K562 (cell line): ENCODE measurements around the gene ZC3H10. TPM values are rescaled to one million over a fixed set of nuclear protein-coding genes. Genes with fewer than 3 reads are reported as not detected.

Source experiments
- E2F6 ChIP-seq, 2 experiments: IDR thresholded peaks; 2 replicates each; pipeline ENCODE4 v1.6.1; 2011; ENCODE audit warnings: borderline replicate concordance in 1 of 2, control low read depth in 1 of 2, low read depth in 1 of 2, low read length in 1 of 2, mild to moderate bottlenecking in 1 of 2, mixed read lengths in 1 of 2, moderate library complexity in 1 of 2; ENCODE audit not compliant: insufficient read depth in 1 of 2, insufficient read length in 1 of 2, poor library complexity in 1 of 2, severe bottlenecking in 1 of 2; ENCODE audit errors: extremely low read depth in 1 of 2
- KDM4B ChIP-seq, 2 experiments: fragments of 450-650 bp in 1 of 2; sonication (generic) in 1 of 2; IDR thresholded peaks; 2 replicates each; pipeline ENCODE4 v1.6.1; 2016 to 2017; ENCODE audit warnings: borderline replicate concordance in 2 of 2, antibody characterized with exemption in 1 of 2, low read depth in 1 of 2, mild to moderate bottlenecking in 1 of 2
- NR2F6 ChIP-seq: fragments of 450-650 bp; formaldehyde crosslinking; IDR thresholded peaks from 2 replicates; pipeline ENCODE4 v1.4.0; 2020; ENCODE audit warnings: mild to moderate bottlenecking
- PHB ChIP-seq: fragments of 250-450 bp; sonication (Bioruptor Pico); IDR thresholded peaks from 2 replicates; pipeline ENCODE4 v1.5.0; 2021
- PML ChIP-seq: IDR thresholded peaks from 2 replicates; pipeline ENCODE4 v1.6.1; 2012; ENCODE audit warnings: low read length, inconsistent platforms
- POLR3G ChIP-seq: IDR thresholded peaks from 2 replicates; pipeline ENCODE4 v1.6.1; 2011; ENCODE audit not compliant: insufficient read length, insufficient replicate concordance; ENCODE audit errors: extremely low read depth
- RCOR1 ChIP-seq, 2 experiments: IDR thresholded peaks; 2 replicates each; pipeline ENCODE4 v1.6.1; 2012; ENCODE audit warnings: low read depth in 2 of 2, low read length in 2 of 2, borderline replicate concordance in 1 of 2, improper control_type of control experiment in 1 of 2
- REST ChIP-seq, 2 experiments: fragments of 450-650 bp; formaldehyde crosslinking in 1 of 2; IDR thresholded peaks; 2 replicates each; pipeline versions ENCODE4 v1.4.0 to v1.6.1; 2014 to 2020; ENCODE audit warnings: mild to moderate bottlenecking in 2 of 2, borderline replicate concordance in 1 of 2, low read depth in 1 of 2
- STAG1 ChIP-seq: sonication (generic); formaldehyde crosslinking; IDR thresholded peaks from 2 replicates; pipeline ENCODE4 v1.5.0; 2020; ENCODE audit warnings: missing genetic modification reagents, borderline replicate concordance
- ZNF212 ChIP-seq: fragments of 450-650 bp; formaldehyde crosslinking; IDR thresholded peaks from 2 replicates; pipeline ENCODE4 v1.4.0; 2020; ENCODE audit warnings: mild to moderate bottlenecking
- ZNF232 ChIP-seq: sonication (generic); formaldehyde crosslinking; IDR thresholded peaks from 2 replicates; pipeline ENCODE4 v1.8.0; 2022; ENCODE audit warnings: mild to moderate bottlenecking, missing genetic modification reagents
- ZNF282 ChIP-seq: sonication (generic); formaldehyde crosslinking; IDR thresholded peaks from 2 replicates; pipeline ENCODE4 v1.8.1; 2023; ENCODE audit warnings: missing genetic modification reagents
- polyA plus RNA-seq, 8 experiments: library from polyadenylated mRNA; depleted of rRNA in 4 of 8; stranded (reverse) in 5 of 8; unstranded in 3 of 8; fragments of >200 nt; fragmentation: Nextera tagmentation in 2 of 8; fragmentation: Illumina TruSeq in 1 of 8; extraction: Ambion mirVana in 2 of 8; extraction: Trizol in 1 of 8; gene quantifications; 2 replicates each; pipeline versions ENCODE4 v1.2.1 to v1.2.3, GENCODE V29; 2011 to 2014; ENCODE audit warnings: inconsistent platforms in 1 of 8, missing spikeins in 1 of 8
- total RNA-seq, 7 experiments: library from RNA; depleted of rRNA in 6 of 7; stranded (reverse); fragments of >200 nt in 6 of 7; fragmentation: Illumina TruSeq in 2 of 7; extraction: Trizol in 2 of 7; gene quantifications; 2 replicates each; pipeline versions ENCODE4 v1.2.1 to v1.2.3, GENCODE V29; 2011 to 2021; ENCODE audit warnings: low replicate concordance in 1 of 7
- TF ChIP-seq, protein P1 (sequence below): sonication (generic); formaldehyde crosslinking; IDR thresholded peaks from 2 replicates; pipeline ENCODE4 v1.8.0; 2023; ENCODE audit warnings: mild to moderate bottlenecking, missing genetic modification reagents
- TF ChIP-seq, protein P2 (sequence below): fragments of 450-650 bp; IDR thresholded peaks from 2 replicates; pipeline ENCODE4 v1.6.1; 2016

ZC3H10 gene
- total and polyA plus RNA-seq, 9 of the 15 experiments (the other 6 are each of a cell fraction or from before 2014, with no cell fraction given), result 0.31 to 4.1 (median 1.6) TPM

DNA sequence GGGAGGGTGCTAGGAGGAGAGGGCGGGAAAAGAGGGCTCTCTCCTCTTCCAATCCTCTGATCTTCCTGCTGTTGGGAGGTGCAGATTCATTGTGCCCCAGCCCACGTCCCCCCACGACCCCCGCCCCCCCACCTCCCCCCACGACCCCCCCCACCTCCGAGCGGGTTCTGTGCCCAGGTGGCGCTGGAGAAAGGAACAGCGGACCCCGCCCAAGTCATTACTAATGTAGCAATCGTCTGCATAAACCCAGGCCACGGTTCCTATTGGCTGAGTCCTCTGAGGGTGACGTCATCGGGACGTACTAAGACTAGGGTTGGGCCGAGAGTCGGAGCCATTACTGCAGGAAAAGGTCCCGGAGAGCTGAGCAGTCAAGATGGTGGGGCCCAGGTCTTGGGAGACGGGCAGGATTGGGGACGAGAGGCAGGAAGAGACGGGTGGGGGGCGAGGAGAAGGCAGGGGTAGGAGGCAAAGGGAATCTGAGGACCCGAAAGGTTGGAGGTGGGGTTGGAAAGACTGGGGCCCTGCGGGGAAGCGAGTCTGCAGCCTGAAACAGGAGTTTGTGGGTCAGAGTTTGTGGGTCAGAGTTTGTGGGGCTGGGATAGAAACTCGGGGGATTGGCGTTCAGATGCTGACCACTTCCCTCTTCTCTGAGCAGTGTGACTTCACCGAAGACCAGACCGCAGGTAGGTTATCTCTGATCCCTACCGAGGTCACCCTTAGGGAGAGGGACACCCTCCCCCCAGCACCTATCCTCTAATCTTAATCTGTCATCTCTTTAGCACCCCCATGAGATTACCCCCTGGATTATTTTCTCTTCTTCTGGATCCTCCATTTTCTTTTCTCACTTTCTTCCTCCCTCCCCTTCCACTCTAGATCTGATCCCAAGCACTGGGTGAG, 40.2 kb downstream of the ZC3H10 start, which contains the start of gene MYL6 (continued):
- TF ChIP-seq REST (IDR thresholded peaks at IDR 0.05; ENCODE audit: borderline replicate concordance) (no peak), REST (CRISPR knock-in tag; IDR thresholded peaks at IDR 0.05; ENCODE audit: low read depth) (0 out of 2 replicates have a peak, but pooled peaks have one; percentile 46), PML (peak; percentile 85), ZNF212 (CRISPR knock-in tag) (no peak), PHB (CRISPR knock-in tag) (peak; percentile 93), RCOR1 (IDR thresholded peaks at IDR 0.05; ENCODE audit: borderline replicate concordance in 1 of 2, low read depth in 2 of 2, low read length in 2 of 2) (no peak; a peak in 1 of 4 replicates), E2F6 (IDR thresholded peaks at IDR 0.05; ENCODE audit: borderline replicate concordance in 1 of 2, extremely low read depth in 1 of 2, insufficient read depth in 1 of 2, insufficient read length in 1 of 2, low read depth in 1 of 2, low read length in 1 of 2, poor library complexity in 1 of 2, severe bottlenecking in 1 of 2) (no peak), KDM4B (IDR thresholded peaks at IDR 0.05; ENCODE audit: borderline replicate concordance in 2 of 2, low read depth in 1 of 2) (no peak), ZNF282 (CRISPR knock-in tag) (no peak), STAG1 (no peak), ZNF232 (CRISPR knock-in tag) (peak; percentile 59; the same call in 1 of the 2 replicates), POLR3G (no peak), NR2F6 (CRISPR knock-in tag) (0 out of 2 replicates have a peak, but pooled peaks have one; percentile 75)
- TF ChIP-seq, protein P1, sequence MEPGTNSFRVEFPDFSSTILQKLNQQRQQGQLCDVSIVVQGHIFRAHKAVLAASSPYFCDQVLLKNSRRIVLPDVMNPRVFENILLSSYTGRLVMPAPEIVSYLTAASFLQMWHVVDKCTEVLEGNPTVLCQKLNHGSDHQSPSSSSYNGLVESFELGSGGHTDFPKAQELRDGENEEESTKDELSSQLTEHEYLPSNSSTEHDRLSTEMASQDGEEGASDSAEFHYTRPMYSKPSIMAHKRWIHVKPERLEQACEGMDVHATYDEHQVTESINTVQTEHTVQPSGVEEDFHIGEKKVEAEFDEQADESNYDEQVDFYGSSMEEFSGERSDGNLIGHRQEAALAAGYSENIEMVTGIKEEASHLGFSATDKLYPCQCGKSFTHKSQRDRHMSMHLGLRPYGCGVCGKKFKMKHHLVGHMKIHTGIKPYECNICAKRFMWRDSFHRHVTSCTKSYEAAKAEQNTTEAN (CRISPR knock-in tag), result 0 out of 2 replicates have a peak, but pooled peaks have one; percentile 23
- TF ChIP-seq, protein P2, sequence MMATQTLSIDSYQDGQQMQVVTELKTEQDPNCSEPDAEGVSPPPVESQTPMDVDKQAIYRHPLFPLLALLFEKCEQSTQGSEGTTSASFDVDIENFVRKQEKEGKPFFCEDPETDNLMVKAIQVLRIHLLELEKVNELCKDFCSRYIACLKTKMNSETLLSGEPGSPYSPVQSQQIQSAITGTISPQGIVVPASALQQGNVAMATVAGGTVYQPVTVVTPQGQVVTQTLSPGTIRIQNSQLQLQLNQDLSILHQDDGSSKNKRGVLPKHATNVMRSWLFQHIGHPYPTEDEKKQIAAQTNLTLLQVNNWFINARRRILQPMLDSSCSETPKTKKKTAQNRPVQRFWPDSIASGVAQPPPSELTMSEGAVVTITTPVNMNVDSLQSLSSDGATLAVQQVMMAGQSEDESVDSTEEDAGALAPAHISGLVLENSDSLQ, result no peak
